HFFc6 (cell line): Measurements from ENCODE around the gene RAB38. TPM values are rescaled to one million over a fixed set of nuclear protein-coding genes. Genes with fewer than 3 reads are reported as not detected.

ENCODE experiments used
- DNase-seq: peaks from one replicate; pipeline ENCODE4 v3.0.0-alpha.2; 2018
- H3K27ac Mint-ChIP-seq: 2 replicates; pipeline ENCODE4 v1.8.0; 2020; ENCODE audit warnings: mild to moderate bottlenecking, mixed read lengths
- H3K27me3 Mint-ChIP-seq: 2 replicates; pipeline ENCODE4 v1.8.0; 2021; ENCODE audit warnings: mild to moderate bottlenecking, moderate library complexity, mixed read lengths; ENCODE audit not compliant: insufficient read depth
- H3K36me3 Mint-ChIP-seq: 2 replicates; pipeline ENCODE4 v1.8.0; 2021; ENCODE audit warnings: low read depth, mixed read lengths
- H3K4me1 Mint-ChIP-seq: 2 replicates; pipeline ENCODE4 v1.8.0; 2020; ENCODE audit warnings: low read depth, mixed read lengths
- H3K4me3 Mint-ChIP-seq: 2 replicates; pipeline ENCODE4 v1.8.0; 2020; ENCODE audit warnings: mild to moderate bottlenecking, moderate library complexity, mixed read lengths
- H3K9me3 Mint-ChIP-seq: 2 replicates; pipeline ENCODE4 v1.8.0; 2020; ENCODE audit warnings: mild to moderate bottlenecking, mixed read lengths
- total RNA-seq, 6 experiments: library from RNA; stranded (reverse); fragmentation: NEBNext Ultra II Directional; extraction: Animal tissue kit (Norgen Biotek cat#: 25700); gene quantifications; 2 replicates in 1 of 6; 3 replicates in 5 of 6; pipeline ENCODE4 v1.2.3, GENCODE V29; 2021
- TF ChIP-seq, protein P1 (sequence below): fragments of 200-600 bp; sonication (generic); IDR thresholded peaks from 2 replicates; pipeline ENCODE4 v1.5.0; 2021; ENCODE audit warnings: antibody characterized with exemption, mild to moderate bottlenecking

Gene RAB38
- total RNA-seq, 6 experiments from 2014 or later, result 0.55 to 2.4 (median 1.8) TPM

DNA sequence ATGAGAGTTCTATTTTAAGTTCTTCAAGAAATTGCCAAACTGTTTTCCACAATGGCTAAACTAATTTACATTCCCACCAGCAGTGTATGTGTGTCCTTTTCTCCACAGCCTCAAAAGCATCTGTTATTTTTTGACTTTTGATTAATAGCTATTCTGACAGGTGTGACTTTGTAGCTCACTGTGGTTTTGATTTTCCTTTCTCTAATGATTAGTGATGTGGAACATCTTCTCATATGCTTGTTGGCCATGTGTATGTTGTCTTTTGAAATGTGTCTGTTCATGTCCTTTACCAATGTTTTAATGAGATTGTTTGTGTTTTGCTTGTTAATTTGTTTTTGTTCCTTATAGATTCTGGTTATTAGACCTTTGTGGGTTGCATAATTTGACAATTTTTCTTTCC is 18.0 kb upstream of the RAB38 start:
- no peak for DNase-seq

DNA sequence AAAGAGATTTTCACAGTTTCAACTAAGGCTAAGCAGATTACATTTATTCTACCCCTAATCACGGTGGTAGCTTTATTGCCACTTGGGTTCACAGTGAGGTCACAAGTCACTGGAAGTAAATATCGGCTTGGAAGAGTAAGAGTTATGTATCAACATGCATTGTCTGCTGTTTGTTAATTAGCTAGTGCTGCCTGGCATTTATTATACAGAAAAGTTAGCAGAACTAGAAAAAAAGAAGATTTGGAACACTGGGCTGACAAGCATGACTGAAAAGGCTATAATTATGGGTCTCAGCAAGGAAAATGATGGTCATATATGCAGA is 13.7 kb upstream of the RAB38 start:
- Mint-ChIP-seq H3K4me3 (no peak overlapping the region), H3K36me3 (no peaks in the 10 kb centered on the region)

More for the DNA sequence above, 18.0 kb upstream of the RAB38 start:
- Mint-ChIP-seq H3K36me3 (no peaks in the 10 kb centered on the region), H3K27ac (no peak overlapping the region), H3K9me3 (peaks cover 17% of the 10 kb centered on the region), H3K4me3 (no peak overlapping the region), H3K27me3 (peaks cover 6% of the 10 kb centered on the region; the same call in 1 of the 2 replicates), H3K4me1 (no peaks in the 10 kb centered on the region)
- TF ChIP-seq, protein P1, sequence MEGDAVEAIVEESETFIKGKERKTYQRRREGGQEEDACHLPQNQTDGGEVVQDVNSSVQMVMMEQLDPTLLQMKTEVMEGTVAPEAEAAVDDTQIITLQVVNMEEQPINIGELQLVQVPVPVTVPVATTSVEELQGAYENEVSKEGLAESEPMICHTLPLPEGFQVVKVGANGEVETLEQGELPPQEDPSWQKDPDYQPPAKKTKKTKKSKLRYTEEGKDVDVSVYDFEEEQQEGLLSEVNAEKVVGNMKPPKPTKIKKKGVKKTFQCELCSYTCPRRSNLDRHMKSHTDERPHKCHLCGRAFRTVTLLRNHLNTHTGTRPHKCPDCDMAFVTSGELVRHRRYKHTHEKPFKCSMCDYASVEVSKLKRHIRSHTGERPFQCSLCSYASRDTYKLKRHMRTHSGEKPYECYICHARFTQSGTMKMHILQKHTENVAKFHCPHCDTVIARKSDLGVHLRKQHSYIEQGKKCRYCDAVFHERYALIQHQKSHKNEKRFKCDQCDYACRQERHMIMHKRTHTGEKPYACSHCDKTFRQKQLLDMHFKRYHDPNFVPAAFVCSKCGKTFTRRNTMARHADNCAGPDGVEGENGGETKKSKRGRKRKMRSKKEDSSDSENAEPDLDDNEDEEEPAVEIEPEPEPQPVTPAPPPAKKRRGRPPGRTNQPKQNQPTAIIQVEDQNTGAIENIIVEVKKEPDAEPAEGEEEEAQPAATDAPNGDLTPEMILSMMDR, result no peak

DNA sequence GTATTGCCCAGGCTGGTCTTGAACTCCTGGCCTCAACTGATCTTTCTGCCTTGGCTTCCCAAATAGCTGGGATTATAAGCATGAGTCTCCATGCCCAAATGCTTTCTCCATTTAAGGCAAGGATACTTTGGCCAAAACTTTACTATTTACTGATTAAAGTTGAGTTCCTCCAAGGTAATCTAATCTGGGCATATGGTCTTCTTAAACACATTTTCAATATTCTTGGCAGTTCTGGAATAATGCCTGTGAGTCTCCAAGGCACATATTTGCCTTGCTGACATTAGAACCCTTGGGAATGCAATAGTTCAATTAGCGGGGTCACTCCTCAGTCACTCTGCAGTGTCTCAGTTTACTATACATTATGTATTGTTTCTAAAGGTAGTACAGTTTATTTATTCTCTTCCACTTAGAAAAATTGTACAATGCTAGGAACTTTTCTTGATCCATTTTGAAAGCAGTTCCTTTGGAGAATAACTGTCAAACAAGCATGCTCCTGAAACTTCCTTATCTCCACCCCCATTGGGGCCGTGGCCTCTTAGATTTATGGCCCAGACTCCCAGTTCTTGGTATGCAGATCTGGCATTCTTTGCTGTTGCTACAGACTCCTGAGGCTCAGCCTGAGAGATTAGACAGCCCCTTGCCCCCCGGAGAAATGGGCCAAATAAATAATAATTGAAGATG is 13.1 kb upstream of the RAB38 start:
- H3K9me3 Mint-ChIP-seq, result no peaks in the 10 kb centered on the region
- DNase-seq, result no peak

More for the DNA sequence above, 13.7 kb upstream of the RAB38 start:
- Mint-ChIP-seq H3K9me3 (no peaks in the 10 kb centered on the region), H3K27ac (no peak overlapping the region), H3K27me3 (peaks cover 4% of the 10 kb centered on the region; the same call in 1 of the 2 replicates), H3K4me1 (no peaks in the 10 kb centered on the region)
- DNase-seq, result no peak
- TF ChIP-seq, protein P1, result no peak

DNA sequence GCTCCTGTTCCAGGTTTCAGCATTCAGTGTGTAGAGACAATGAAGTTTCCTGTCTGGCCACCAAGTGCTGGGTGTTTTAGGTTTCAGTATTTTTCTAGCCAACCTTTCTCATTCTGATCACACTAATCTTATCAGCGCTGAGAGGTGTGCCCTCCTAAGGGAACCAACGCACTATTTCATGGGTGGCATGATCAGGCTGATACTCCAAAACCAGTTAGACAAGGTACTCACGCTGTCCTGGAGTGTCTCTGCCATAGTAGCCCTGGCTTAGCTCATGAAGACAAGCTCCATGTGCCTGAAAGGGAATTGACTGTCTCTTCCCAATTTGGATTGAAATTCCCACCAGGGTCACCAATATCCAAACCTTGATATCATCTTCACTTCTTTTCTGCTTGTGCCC is 8.0 kb upstream of the RAB38 start:
- no peaks in the 10 kb centered on the region for H3K9me3 Mint-ChIP-seq
- TF ChIP-seq, protein P1, result no peak
- DNase-seq, result no peak
- peaks cover 6% of the 10 kb centered on the region for H3K4me1 Mint-ChIP-seq
- H3K4me3 Mint-ChIP-seq, result no peak overlapping the region
- H3K36me3 Mint-ChIP-seq, result no peaks in the 10 kb centered on the region
- peaks cover 5% of the 10 kb centered on the region for H3K27me3 Mint-ChIP-seq
- H3K27ac Mint-ChIP-seq, result no peak overlapping the region

More for the DNA sequence above, 13.1 kb upstream of the RAB38 start:
- H3K27ac Mint-ChIP-seq, result no peak overlapping the region
- peaks cover 4% of the 10 kb centered on the region; the same call in 1 of the 2 replicates for H3K27me3 Mint-ChIP-seq
- H3K4me1 Mint-ChIP-seq, result no peaks in the 10 kb centered on the region
- TF ChIP-seq, protein P1, result no peak
- no peak overlapping the region for H3K4me3 Mint-ChIP-seq
- no peaks in the 10 kb centered on the region for H3K36me3 Mint-ChIP-seq

DNA sequence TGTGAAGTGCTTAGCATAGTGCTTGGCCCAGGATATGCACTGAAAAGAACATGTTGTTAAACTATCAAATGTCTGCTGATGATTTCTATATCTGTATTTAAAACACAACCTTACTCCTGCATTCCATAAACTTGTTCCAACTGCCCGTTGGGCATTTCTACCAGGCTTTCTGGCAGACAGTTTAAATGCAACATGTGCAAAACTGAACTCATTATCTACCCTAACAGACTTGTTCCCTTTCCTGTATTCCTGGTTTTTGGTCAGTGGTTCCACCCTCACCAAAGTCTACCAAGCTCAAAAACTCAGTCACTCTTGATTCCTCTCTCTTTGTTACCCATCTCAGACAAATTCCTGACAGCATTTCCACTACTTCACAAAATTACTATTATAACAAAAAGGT is 6.5 kb upstream of the RAB38 start:
- Mint-ChIP-seq H3K9me3 (no peaks in the 10 kb centered on the region), H3K27ac (no peak overlapping the region), H3K4me3 (no peak overlapping the region), H3K36me3 (no peaks in the 10 kb centered on the region), H3K4me1 (peaks cover 6% of the 10 kb centered on the region), H3K27me3 (peaks cover 5% of the 10 kb centered on the region)
- TF ChIP-seq, protein P1, result no peak
- DNase-seq, result no peak
